BLaER1 treated with 17β-estradiol and CSF1 and Interleukin-3, amounts not matched to agents 10 nM and 100 nM (cell line): ENCODE data around the gene DCBLD1.
A peak's percentile ranks its signal among the peaks of the same experiment; 100 is the strongest.

ENCODE experiments used
- H3K27ac ChIP-seq, 11 experiments: shearing (Covaris generic); formaldehyde crosslinking; 2 replicates each; pipeline ENCODE4 v1.8.1; 2022
- H3K27me3 ChIP-seq, 11 experiments: shearing (Covaris generic); formaldehyde crosslinking; 2 replicates each; pipeline ENCODE4 v1.8.1; 2022
- H3K36me3 ChIP-seq, 11 experiments: shearing (Covaris generic); formaldehyde crosslinking; 2 replicates each; pipeline ENCODE4 v1.8.1; 2022
- H3K4me1 ChIP-seq, 10 experiments: shearing (Covaris generic); formaldehyde crosslinking; 2 replicates each; pipeline ENCODE4 v1.8.1; 2022
- H3K4me2 ChIP-seq, 11 experiments: shearing (Covaris generic); formaldehyde crosslinking; 2 replicates each; pipeline ENCODE4 v1.8.1; 2022
- H3K4me3 ChIP-seq, 10 experiments: shearing (Covaris generic); formaldehyde crosslinking; 2 replicates each; pipeline ENCODE4 v1.8.1; 2022
- H3K9ac ChIP-seq, 11 experiments: shearing (Covaris generic); formaldehyde crosslinking; 2 replicates each; pipeline ENCODE4 v1.8.1; 2022
- H3K9me3 ChIP-seq, 11 experiments: shearing (Covaris generic); formaldehyde crosslinking; replicated peaks in 1 of 11; 2 replicates each; pipeline ENCODE4 v1.8.1; 2022
- H4K20me1 ChIP-seq, 11 experiments: shearing (Covaris generic); formaldehyde crosslinking; 2 replicates each; pipeline ENCODE4 v1.8.1; 2022
- Cebpa-rat ChIP-seq, 11 experiments: shearing (Covaris generic); IDR thresholded peaks; 2 replicates each; pipeline ENCODE4 v1.8.1; 2022

DCBLD1 gene

DNA sequence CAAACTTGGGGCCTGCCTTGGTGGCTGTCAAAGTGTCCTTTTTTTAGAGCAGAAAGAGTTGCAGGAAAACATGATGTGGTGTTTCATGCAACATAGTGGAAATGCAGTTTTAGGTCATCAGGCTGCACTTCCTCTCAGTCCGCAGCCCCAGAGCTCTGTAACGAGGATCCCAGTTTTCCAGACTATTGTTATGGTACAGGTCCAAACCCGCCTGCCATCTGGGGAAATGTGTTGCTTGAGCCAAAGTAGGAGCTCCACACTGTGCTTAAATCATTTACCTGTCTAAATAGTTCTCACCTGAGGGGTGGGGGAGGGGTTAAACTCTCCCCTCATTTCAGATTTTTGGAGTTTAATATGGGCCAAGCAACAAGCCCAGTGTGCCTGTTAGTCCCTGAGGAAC, 60.0 kb downstream of the DCBLD1 start:
- TF ChIP-seq Cebpa-rat (IDR thresholded peaks at IDR 0.05) = no peak
- Histone ChIP-seq H3K4me2 (no peak overlapping the region), H3K36me3 (no peaks in the 10 kb centered on the region), H4K20me1 (no peaks in the 10 kb centered on the region), H3K9ac (no peak overlapping the region), H3K4me1 (peaks cover 0 to 4% (median 2%) of the 10 kb centered on the region in 10 experiments; a peak in 8 of 20 replicates), H3K27ac (no peak overlapping the region), H3K4me3 (no peak overlapping the region), H3K9me3 (peaks cover 0 to under 1% (median 0%) of the 10 kb centered on the region in 11 experiments; a peak in 5 of 22 replicates), H3K27me3 (peaks cover 0 to 1% (median 0%) of the 10 kb centered on the region in 11 experiments; a peak in 3 of 22 replicates)

DNA sequence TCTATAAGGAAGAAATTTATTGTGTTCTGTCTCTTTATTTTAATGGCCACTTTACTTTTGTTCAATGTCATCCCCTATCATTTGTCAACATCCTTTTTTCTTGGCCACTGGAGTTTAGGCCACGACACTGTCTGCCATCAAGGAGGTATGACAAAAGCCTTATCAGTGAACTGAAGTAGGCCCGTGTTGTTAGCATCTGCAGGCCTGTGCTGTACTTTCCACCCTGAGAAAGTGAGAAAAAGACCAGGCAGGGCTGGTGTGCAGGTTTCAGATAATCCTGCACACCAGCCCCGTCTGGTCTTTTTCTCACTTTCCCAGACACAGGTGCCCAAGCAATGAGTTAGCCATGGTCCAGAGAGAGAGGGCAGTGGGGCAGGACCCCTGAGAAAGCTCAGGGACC, 62.2 kb downstream of the DCBLD1 start:
- H3K27me3 ChIP-seq = peaks cover 0 to 10% (median 5%) of the 10 kb centered on the region in 11 experiments; a peak in 6 of 22 replicates
- no peak overlapping the region for H3K27ac ChIP-seq
- no peak overlapping the region for H3K9ac ChIP-seq
- peaks cover 0 to 8% (median 5%) of the 10 kb centered on the region in 11 experiments; a peak in 12 of 22 replicates for H3K9me3 ChIP-seq
- no peaks in the 10 kb centered on the region for H3K36me3 ChIP-seq
- H3K4me1 ChIP-seq = peaks cover 19 to 26% (median 23%) of the 10 kb centered on the region in 10 experiments
- no peak for TF ChIP-seq Cebpa-rat (IDR thresholded peaks at IDR 0.05)
- H4K20me1 ChIP-seq = no peaks in the 10 kb centered on the region
- no peak overlapping the region for H3K4me2 ChIP-seq
- no peak overlapping the region for H3K4me3 ChIP-seq

DNA sequence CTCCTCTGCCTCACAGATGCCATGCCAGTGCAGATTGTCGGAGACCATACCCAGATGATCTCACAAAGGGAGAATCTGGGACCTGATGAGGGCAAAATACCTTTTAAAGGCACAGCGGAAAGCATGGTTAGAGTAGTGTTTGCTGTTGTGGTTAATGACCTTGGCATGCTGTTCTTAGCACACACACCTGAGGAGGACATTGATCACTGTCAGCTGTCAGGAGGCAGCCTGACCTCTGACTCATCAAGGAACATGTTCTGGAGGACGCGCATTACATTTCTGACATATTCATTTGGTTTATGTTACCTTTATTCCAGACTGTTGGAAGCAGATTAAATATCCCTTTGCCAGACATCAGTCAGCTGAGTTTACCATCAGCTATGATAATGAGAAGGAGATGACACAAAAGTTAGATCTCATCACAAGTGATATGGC, 62.7 kb downstream of the DCBLD1 start:
- H3K27me3 ChIP-seq = peaks cover 0 to 10% (median 5%) of the 10 kb centered on the region in 11 experiments; a peak in 6 of 22 replicates
- TF ChIP-seq Cebpa-rat (IDR thresholded peaks at IDR 0.05) = no peak
- peaks cover 0 to 8% (median 5%) of the 10 kb centered on the region in 11 experiments; a peak in 12 of 22 replicates for H3K9me3 ChIP-seq
- H3K9ac ChIP-seq = no peak overlapping the region
- peaks cover 19 to 31% (median 25%) of the 10 kb centered on the region in 10 experiments for H3K4me1 ChIP-seq
- H4K20me1 ChIP-seq = no peaks in the 10 kb centered on the region
- H3K36me3 ChIP-seq = no peaks in the 10 kb centered on the region
- no peak overlapping the region for H3K27ac ChIP-seq
- H3K4me2 ChIP-seq = no peak overlapping the region
- no peak overlapping the region for H3K4me3 ChIP-seq

GRCh38 chr6:117546674-117547073, 64.2 kb downstream of the DCBLD1 start:
- TF ChIP-seq Cebpa-rat (IDR thresholded peaks at IDR 0.05) = no peak
- no peak overlapping the region for H3K27ac ChIP-seq
- no peak overlapping the region for H3K4me2 ChIP-seq
- no peak overlapping the region for H3K9ac ChIP-seq
- no peaks in the 10 kb centered on the region for H3K36me3 ChIP-seq
- H3K9me3 ChIP-seq = peaks cover 0 to 8% (median 5%) of the 10 kb centered on the region in 11 experiments; a peak in 12 of 22 replicates
- H3K4me3 ChIP-seq = no peak overlapping the region
- H4K20me1 ChIP-seq = no peaks in the 10 kb centered on the region
- H3K4me1 ChIP-seq = peaks cover 19 to 31% (median 25%) of the 10 kb centered on the region in 10 experiments
- H3K27me3 ChIP-seq = peaks cover 0 to 10% (median 5%) of the 10 kb centered on the region in 11 experiments; a peak in 6 of 22 replicates

- no peak for TF ChIP-seq Cebpa-rat (IDR thresholded peaks at IDR 0.05)
- Histone ChIP-seq H3K4me2 (peak overlapping the region; percentile 35 to 73 (median 51)), H3K9me3 (peaks cover 0 to 8% (median 5%) of the 10 kb centered on the region in 11 experiments; a peak in 12 of 22 replicates), H3K27me3 (peaks cover 0 to 10% (median 5%) of the 10 kb centered on the region in 11 experiments; a peak in 6 of 22 replicates), H3K4me3 (no peak overlapping the region), H3K27ac (0 out of 22 replicates have a peak overlapping the region, but pooled peaks of 1 of the 11 experiments have one; percentile 9), H3K36me3 (no peaks in the 10 kb centered on the region), H3K4me1 (peaks cover 21 to 39% (median 29%) of the 10 kb centered on the region in 10 experiments), H4K20me1 (no peaks in the 10 kb centered on the region), H3K9ac (no peak overlapping the region)
These were observed 65.5 kb downstream of the DCBLD1 start for GRCh38 chr6:117547688-117548621.

GRCh38 chr6:117548797-117549301, 66.4 kb downstream of the DCBLD1 start:
- no peaks in the 10 kb centered on the region for H4K20me1 ChIP-seq
- peaks cover 0 to 10% (median 5%) of the 10 kb centered on the region in 11 experiments; a peak in 6 of 22 replicates for H3K27me3 ChIP-seq
- TF ChIP-seq Cebpa-rat (IDR thresholded peaks at IDR 0.05) = no peak
- peak overlapping the region; percentile 35 to 73 (median 51) for H3K4me2 ChIP-seq
- no peaks in the 10 kb centered on the region for H3K36me3 ChIP-seq
- H3K9me3 ChIP-seq = peaks cover 0 to 8% (median 5%) of the 10 kb centered on the region in 11 experiments; a peak in 12 of 22 replicates
- H3K9ac ChIP-seq = no peak overlapping the region
- peaks cover 25 to 48% (median 33%) of the 10 kb centered on the region in 10 experiments for H3K4me1 ChIP-seq
- peak overlapping the region in 2 of 11 experiments; percentile 35 to 43; a peak in 2 of 22 replicates for H3K27ac ChIP-seq
- no peak overlapping the region for H3K4me3 ChIP-seq

- Histone ChIP-seq H3K27ac (no peak overlapping the region), H3K4me1 (peaks cover 25 to 48% (median 33%) of the 10 kb centered on the region in 10 experiments), H3K4me3 (no peak overlapping the region), H3K9me3 (peaks cover 0 to 8% (median 5%) of the 10 kb centered on the region in 11 experiments; a peak in 12 of 22 replicates), H3K4me2 (peak overlapping the region in 5 of 11 experiments; percentile 6 to 69 (median 40); a peak in 5 of 22 replicates), H3K9ac (no peak overlapping the region), H3K27me3 (peaks cover 0 to 10% (median 5%) of the 10 kb centered on the region in 11 experiments; a peak in 6 of 22 replicates), H3K36me3 (no peaks in the 10 kb centered on the region), H4K20me1 (no peaks in the 10 kb centered on the region)
- TF ChIP-seq Cebpa-rat (IDR thresholded peaks at IDR 0.05) = no peak
These were observed 67.1 kb downstream of the DCBLD1 start for GRCh38 chr6:117549611-117550010.

DNA sequence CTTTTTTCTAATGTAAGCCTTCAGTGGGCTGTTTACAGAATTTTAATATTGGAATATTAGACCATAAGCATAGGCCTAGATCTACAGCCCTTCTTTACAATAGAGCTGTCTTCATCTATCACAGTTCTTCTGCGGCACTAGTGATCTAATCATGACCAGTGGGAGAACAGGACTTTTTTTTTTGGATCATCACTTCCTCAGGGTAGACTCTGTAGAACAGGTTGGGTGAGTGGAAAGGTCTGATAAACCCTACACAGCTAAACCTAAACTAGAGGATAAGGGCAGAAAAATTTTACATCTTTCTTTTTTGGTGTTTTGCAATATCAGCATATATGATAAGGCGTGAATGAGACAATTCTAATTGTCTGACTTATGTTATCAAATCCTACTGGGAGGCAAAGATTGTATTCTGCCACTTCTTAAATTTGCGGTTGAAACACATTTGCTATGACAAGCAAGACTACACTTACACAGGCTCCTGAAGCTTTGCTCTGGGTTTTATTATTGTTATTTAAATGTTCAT, 67.7 kb downstream of the DCBLD1 start:
- Histone ChIP-seq H3K4me2 (0 out of 22 replicates have a peak overlapping the region, but pooled peaks of 1 of the 11 experiments have one; percentile 69), H3K9me3 (peaks cover 0 to 8% (median 5%) of the 10 kb centered on the region in 11 experiments; a peak in 12 of 22 replicates), H3K36me3 (no peaks in the 10 kb centered on the region), H3K27ac (no peak overlapping the region), H3K4me3 (no peak overlapping the region), H3K9ac (no peak overlapping the region), H3K4me1 (peaks cover 25 to 48% (median 33%) of the 10 kb centered on the region in 10 experiments), H4K20me1 (no peaks in the 10 kb centered on the region), H3K27me3 (peaks cover 0 to 10% (median 5%) of the 10 kb centered on the region in 11 experiments; a peak in 6 of 22 replicates)
- TF ChIP-seq Cebpa-rat (IDR thresholded peaks at IDR 0.05) = no peak
